AG04450 (cell line): Measurements from ENCODE around the gene DIDO1. TPM values are rescaled to one million over a fixed set of nuclear protein-coding genes. Genes with fewer than 3 reads are reported as not detected.

Experiments used
- CTCF ChIA-PET: fragments of 300-600, 350-600 bp; formaldehyde crosslinking; extraction: SDS; loops from one replicate; lab custom pipeline; 2022; ENCODE audit warnings: antibody characterized with exemption, inconsistent platforms; lab: Charles Lee
- POLR2A ChIA-PET: fragments of 350-600 bp; formaldehyde crosslinking; extraction: SDS; loops from one replicate; lab custom pipeline; 2021; ENCODE audit warnings: antibody characterized with exemption, inconsistent platforms; lab: Yijun Ruan, JAX
- DNase-seq: peaks from one replicate; pipeline ENCODE4 v3.0.0-alpha.2; 2011; ENCODE audit warnings: low read depth, low spot score
- H3K27ac ChIP-seq: one replicate; pipeline ENCODE4 v1.5.1; 2012; ENCODE audit warnings: low read depth, low read length, control low read depth
- H3K27me3 ChIP-seq: one replicate; pipeline ENCODE4 v1.6.0; 2012; ENCODE audit warnings: low read length; ENCODE audit not compliant: control insufficient read depth, insufficient read depth
- H3K4me3 ChIP-seq: 2 replicates; pipeline ENCODE4 v1.5.1; 2011; ENCODE audit warnings: mild to moderate bottlenecking, low read depth, low read length, control low read depth
- H3K9me3 ChIP-seq: 2 replicates; pipeline ENCODE4 v1.5.1; 2012; ENCODE audit warnings: low read length; ENCODE audit not compliant: control insufficient read depth, insufficient read depth
- polyA plus RNA-seq: library from polyadenylated mRNA; depleted of rRNA; stranded (reverse); fragments of >200 nt; gene quantifications from 2 replicates; pipeline ENCODE4 v1.2.3, GENCODE V29; 2011
- TF ChIP-seq, protein P1 (sequence below): IDR thresholded peaks from 2 replicates; pipeline ENCODE4 v1.5.1; 2011; ENCODE audit warnings: low read depth, low read length, control low read depth, inconsistent platforms

Gene DIDO1
- polyA plus RNA-seq, 1 experiment, result 22.1 TPM

DNA sequence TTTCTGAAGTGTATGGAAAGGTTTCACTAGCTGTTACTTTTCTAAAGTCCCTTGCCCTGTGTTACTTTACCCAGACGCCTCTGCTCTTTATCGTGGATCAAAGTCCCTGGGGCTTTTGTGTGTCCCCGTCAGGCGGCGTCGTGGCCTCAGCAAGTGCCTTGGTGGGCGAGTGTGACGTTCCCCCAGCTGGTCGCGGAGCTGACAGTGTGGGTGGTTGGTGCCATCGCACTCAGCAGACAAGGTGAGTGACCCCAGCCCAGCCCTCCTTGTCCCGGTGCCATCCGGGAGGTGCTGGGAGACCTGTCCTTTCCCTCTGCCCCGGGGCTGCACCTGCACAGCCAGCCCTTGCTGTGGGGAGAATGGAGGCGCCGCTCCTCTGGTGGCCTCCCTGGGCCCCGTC lies 37.4 kb downstream of the DIDO1 start:
- ChIA-PET POLR2A (no interaction called here), CTCF (interaction anchor here (7.1 kb wide), 1 partner anchor 11 kb away, joined by 40 read pairs; no protein-coding TSS in a partner anchor)
- no peaks in the 10 kb centered on the region for H3K27me3 ChIP-seq
- no peak for DNase-seq
- no peaks in the 10 kb centered on the region; the same call in 1 of the 2 replicates for H3K9me3 ChIP-seq
- H3K27ac ChIP-seq, result no peak overlapping the region
- TF ChIP-seq, protein P1, sequence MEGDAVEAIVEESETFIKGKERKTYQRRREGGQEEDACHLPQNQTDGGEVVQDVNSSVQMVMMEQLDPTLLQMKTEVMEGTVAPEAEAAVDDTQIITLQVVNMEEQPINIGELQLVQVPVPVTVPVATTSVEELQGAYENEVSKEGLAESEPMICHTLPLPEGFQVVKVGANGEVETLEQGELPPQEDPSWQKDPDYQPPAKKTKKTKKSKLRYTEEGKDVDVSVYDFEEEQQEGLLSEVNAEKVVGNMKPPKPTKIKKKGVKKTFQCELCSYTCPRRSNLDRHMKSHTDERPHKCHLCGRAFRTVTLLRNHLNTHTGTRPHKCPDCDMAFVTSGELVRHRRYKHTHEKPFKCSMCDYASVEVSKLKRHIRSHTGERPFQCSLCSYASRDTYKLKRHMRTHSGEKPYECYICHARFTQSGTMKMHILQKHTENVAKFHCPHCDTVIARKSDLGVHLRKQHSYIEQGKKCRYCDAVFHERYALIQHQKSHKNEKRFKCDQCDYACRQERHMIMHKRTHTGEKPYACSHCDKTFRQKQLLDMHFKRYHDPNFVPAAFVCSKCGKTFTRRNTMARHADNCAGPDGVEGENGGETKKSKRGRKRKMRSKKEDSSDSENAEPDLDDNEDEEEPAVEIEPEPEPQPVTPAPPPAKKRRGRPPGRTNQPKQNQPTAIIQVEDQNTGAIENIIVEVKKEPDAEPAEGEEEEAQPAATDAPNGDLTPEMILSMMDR, result no peak
- H3K4me3 ChIP-seq, result no peak overlapping the region

DNA sequence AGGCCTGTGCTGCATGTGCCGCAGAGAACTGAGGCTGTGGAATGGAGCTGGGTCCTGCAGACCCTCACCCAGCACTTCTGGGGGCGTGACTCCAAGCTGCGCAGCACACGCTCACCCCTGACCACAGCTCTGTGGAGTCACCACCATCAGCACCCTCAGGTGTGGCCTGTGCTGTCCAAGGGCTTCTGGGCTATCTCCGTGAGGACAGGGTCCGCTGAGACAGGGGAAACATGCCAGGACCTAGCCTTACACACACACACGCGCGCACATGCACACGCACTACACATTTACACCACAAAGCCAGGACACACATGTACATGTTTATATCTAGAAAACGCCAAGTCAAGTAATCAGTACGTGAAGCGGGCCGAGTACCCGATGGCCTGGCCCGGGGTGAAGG lies 37.9 kb downstream of the DIDO1 start:
- H3K27me3 ChIP-seq, result no peaks in the 10 kb centered on the region
- no peaks in the 10 kb centered on the region; the same call in 1 of the 2 replicates for H3K9me3 ChIP-seq
- TF ChIP-seq, protein P1, result no peak
- no peak for DNase-seq
- CTCF ChIA-PET, result interaction anchor here (7.1 kb wide), 1 partner anchor 11 kb away, joined by 40 read pairs; no protein-coding TSS in a partner anchor
- POLR2A ChIA-PET, result interaction anchor here (1.1 to 1.4 kb wide), 2 partner anchors 9 to 12 kb away, joined by 3 to 6 read pairs; no protein-coding TSS in a partner anchor
- no peak overlapping the region for H3K4me3 ChIP-seq
- H3K27ac ChIP-seq, result peak overlapping the region; percentile 78

DNA sequence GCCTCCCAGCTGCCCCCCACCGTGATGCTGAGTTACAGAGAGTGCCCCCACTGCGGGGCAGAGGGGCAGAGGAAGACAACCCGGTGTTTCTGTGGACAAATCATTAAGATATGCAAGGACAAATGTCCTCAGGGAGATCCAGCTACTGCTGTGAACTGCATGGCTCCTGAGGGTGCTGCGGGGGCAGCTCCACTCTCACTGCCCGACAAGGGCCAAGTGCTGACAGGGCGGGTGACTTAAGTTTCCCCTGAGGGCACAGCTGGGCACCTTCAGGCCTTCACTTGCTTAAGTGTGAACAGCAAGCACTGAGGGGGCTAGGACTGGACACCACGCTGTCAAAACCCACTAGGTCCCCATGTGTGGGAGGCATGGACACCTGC lies 38.5 kb downstream of the DIDO1 start:
- DNase-seq, result no peak
- H3K27me3 ChIP-seq, result no peaks in the 10 kb centered on the region
- ChIA-PET POLR2A (interaction anchor here (1.0 to 1.4 kb wide), 4 partner anchors 10 to 50 kb away, joined by 3 to 6 read pairs (median 5); partner anchors contain the start of gene GID8), CTCF (interaction anchor here (0.7 to 7.1 kb wide), 4 partner anchors 12 to 72 kb away, joined by 3 to 40 read pairs (median 6); no protein-coding TSS in a partner anchor)
- TF ChIP-seq, protein P1, result no peak
- peak overlapping the region; percentile 78 for H3K27ac ChIP-seq
- H3K9me3 ChIP-seq, result no peaks in the 10 kb centered on the region; the same call in 1 of the 2 replicates
- no peak overlapping the region for H3K4me3 ChIP-seq

DNA sequence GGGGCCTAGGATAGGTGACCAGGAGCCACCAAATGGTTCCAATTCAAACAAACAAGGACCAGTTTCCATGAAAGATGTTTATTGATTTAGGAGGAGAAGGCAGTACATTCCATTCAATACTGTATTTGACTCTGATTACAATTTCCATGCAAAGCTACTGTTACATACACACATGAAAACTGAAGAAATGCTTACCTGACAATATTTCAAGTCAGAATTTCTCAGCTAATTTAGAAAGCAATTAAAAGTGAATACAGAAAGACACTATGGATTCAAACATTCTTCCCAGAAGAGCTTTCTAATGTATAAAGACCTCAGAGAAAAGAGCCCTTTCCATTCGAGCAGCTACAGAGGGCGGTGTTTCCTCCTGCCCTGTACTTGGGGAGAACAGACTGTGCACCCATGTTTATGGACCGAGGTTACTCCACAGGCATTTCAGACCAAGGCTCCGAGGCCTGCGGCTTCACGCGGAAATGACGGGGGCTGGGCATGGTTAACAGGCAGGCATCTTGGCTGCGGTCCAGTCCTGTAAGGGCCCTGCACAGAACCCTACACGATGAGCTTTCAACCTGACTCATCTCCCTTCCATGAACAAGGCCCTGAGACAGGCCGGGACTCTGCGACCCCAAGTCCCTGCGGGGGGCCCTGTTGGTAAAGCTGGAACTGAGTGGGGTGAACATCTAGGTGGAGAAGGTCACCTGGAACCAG lies 39.0 kb downstream of the DIDO1 start:
- TF ChIP-seq, protein P1, result peak; percentile 27; the same call in 1 of the 2 replicates
- Histone ChIP-seq H3K9me3 (no peaks in the 10 kb centered on the region; the same call in 1 of the 2 replicates), H3K27me3 (no peaks in the 10 kb centered on the region), H3K4me3 (no peak overlapping the region), H3K27ac (peak overlapping the region; percentile 78)
- DNase-seq, result peak; percentile 82
- ChIA-PET POLR2A (interaction anchor here (1.0 to 1.4 kb wide), 4 partner anchors 10 to 50 kb away, joined by 3 to 6 read pairs (median 5); partner anchors contain the start of gene GID8), CTCF (interaction anchor here (0.7 to 7.1 kb wide), 7 partner anchors 9 to 79 kb away, joined by 3 to 40 read pairs (median 4); no protein-coding TSS in a partner anchor)

DNA sequence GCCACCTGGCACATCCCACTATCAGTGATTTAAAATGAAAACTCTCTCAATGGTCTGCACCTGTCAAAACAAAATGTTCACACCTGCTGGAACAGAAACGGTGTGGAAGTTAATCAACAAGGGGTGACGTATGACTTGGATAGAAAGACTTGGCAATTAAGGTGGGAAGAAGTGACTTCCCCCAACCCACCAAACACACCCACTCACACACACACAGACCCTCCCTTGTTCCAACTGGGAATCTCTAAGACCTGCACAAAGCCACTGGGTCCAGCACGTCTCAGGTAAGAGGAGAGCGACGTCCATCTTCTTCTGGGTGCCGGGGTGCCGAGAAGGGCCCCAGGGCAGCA lies 39.6 kb downstream of the DIDO1 start:
- Histone ChIP-seq H3K4me3 (no peak overlapping the region), H3K9me3 (no peaks in the 10 kb centered on the region; the same call in 1 of the 2 replicates), H3K27ac (no peak overlapping the region), H3K27me3 (no peaks in the 10 kb centered on the region)
- POLR2A ChIA-PET, result interaction anchor here (1.2 kb wide), 1 partner anchor 11 kb away, joined by 5 read pairs; no protein-coding TSS in a partner anchor
- no peak for DNase-seq
- TF ChIP-seq, protein P1, result no peak
- CTCF ChIA-PET, result interaction anchor here (0.7 to 7.1 kb wide), 6 partner anchors 9 to 78 kb away, joined by 3 to 40 read pairs (median 5); no protein-coding TSS in a partner anchor
